Neuron (in vitro differentiated cells): ENCODE data around the gene GET3.
A peak's percentile ranks its signal among the peaks of the same experiment; 100 is the strongest.

Source experiments
- H2AFZ ChIP-seq: one replicate; pipeline ENCODE4 v1.6.1; 2013; ENCODE audit warnings: low read depth, mild to moderate bottlenecking, inconsistent platforms, low read length, moderate library complexity
- H3K27me3 ChIP-seq: one replicate; pipeline ENCODE4 v1.6.1; 2013; ENCODE audit warnings: low read length; ENCODE audit not compliant: insufficient read depth
- H3K36me3 ChIP-seq: one replicate; pipeline ENCODE4 v1.6.1; 2013; ENCODE audit warnings: low read length; ENCODE audit not compliant: insufficient read depth
- H3K4me1 ChIP-seq: one replicate; pipeline ENCODE4 v1.6.1; 2013; ENCODE audit warnings: low read length; ENCODE audit not compliant: insufficient read depth
- H3K4me3 ChIP-seq: 2 replicates; pipeline ENCODE4 v1.5.1; 2013; ENCODE audit warnings: mild to moderate bottlenecking, low read length, moderate library complexity
- H3K9me3 ChIP-seq: one replicate; pipeline ENCODE4 v1.6.1; 2013; ENCODE audit warnings: low read length

GET3 gene

GRCh38 chr19:12789098-12789903 is 52.0 kb downstream of the GET3 start:
- H3K27me3 ChIP-seq = no peaks in the 10 kb centered on the region
- no peak overlapping the region for H2AFZ ChIP-seq
- H3K9me3 ChIP-seq = no peaks in the 10 kb centered on the region
- peak overlapping the region; percentile 29 for H3K4me3 ChIP-seq
- no peaks in the 10 kb centered on the region for H3K36me3 ChIP-seq
- peaks cover 54% of the 10 kb centered on the region for H3K4me1 ChIP-seq

GRCh38 chr19:12789904-12790619 is 52.8 kb downstream of the GET3 start:
- Histone ChIP-seq H2AFZ (peak overlapping the region; percentile 44), H3K4me1 (peaks cover 50% of the 10 kb centered on the region), H3K27me3 (no peaks in the 10 kb centered on the region), H3K4me3 (peak overlapping the region; percentile 44), H3K9me3 (no peaks in the 10 kb centered on the region), H3K36me3 (no peaks in the 10 kb centered on the region)

- H3K4me3 ChIP-seq = peak overlapping the region; percentile 44
- no peak overlapping the region for H2AFZ ChIP-seq
Measured at GRCh38 chr19:12790628-12791344, 53.5 kb downstream of the GET3 start.

DNA sequence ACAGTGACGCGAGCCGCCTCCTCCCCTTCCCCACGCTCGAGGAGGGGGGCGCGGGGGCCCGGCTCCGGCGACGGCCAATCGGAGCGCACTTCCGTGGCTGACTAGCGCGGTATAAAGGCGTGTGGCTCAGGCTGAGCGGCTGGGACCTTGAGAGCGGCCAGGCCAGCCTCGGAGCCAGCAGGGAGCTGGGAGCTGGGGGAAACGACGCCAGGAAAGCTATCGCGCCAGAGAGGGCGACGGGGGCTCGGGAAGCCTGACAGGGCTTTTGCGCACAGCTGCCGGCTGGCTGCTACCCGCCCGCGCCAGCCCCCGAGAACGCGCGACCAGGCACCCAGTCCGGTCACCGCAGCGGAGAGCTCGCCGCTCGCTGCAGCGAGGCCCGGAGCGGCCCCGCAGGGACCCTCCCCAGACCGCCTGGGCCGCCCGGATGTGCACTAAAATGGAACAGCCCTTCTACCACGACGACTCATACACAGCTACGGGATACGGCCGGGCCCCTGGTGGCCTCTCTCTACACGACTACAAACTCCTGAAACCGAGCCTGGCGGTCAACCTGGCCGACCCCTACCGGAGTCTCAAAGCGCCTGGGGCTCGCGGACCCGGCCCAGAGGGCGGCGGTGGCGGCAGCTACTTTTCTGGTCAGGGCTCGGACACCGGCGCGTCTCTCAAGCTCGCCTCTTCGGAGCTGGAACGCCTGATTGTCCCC is 54.2 kb downstream of the GET3 start, which contains the start of gene JUNB:
JUNB (plus strand) TSS at position 142 of the 706 bp plus-strand sequence; CDS start at position 428, 286 bp downstream.
- Histone ChIP-seq H3K4me3 (peak within 1 kb of the TSS; percentile 47), H3K36me3 (no peaks in the 10 kb centered on the region), H3K9me3 (no peaks in the 10 kb centered on the region), H2AFZ (peak within 1 kb of the TSS; percentile 44), H3K4me1 (peaks cover 42% of the 10 kb centered on the region), H3K27me3 (no peaks in the 10 kb centered on the region)

More at GRCh38 chr19:12790628-12791344, 53.5 kb downstream of the GET3 start:
- Histone ChIP-seq H3K9me3 (no peaks in the 10 kb centered on the region), H3K36me3 (no peaks in the 10 kb centered on the region), H3K4me1 (peaks cover 43% of the 10 kb centered on the region), H3K27me3 (no peaks in the 10 kb centered on the region)

DNA sequence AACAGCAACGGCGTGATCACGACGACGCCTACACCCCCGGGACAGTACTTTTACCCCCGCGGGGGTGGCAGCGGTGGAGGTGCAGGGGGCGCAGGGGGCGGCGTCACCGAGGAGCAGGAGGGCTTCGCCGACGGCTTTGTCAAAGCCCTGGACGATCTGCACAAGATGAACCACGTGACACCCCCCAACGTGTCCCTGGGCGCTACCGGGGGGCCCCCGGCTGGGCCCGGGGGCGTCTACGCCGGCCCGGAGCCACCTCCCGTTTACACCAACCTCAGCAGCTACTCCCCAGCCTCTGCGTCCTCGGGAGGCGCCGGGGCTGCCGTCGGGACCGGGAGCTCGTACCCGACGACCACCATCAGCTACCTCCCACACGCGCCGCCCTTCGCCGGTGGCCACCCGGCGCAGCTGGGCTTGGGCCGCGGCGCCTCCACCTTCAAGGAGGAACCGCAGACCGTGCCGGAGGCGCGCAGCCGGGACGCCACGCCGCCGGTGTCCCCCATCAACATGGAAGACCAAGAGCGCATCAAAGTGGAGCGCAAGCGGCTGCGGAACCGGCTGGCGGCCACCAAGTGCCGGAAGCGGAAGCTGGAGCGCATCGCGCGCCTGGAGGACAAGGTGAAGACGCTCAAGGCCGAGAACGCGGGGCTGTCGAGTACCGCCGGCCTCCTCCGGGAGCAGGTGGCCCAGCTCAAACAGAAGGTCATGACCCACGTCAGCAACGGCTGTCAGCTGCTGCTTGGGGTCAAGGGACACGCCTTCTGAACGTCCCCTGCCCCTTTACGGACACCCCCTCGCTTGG is 55.0 kb downstream of the GET3 start:
- peak overlapping the region; percentile 47 for H3K4me3 ChIP-seq
- peak overlapping the region; percentile 5 for H2AFZ ChIP-seq
- no peaks in the 10 kb centered on the region for H3K36me3 ChIP-seq
- no peaks in the 10 kb centered on the region for H3K9me3 ChIP-seq
- H3K27me3 ChIP-seq = no peaks in the 10 kb centered on the region
- peaks cover 42% of the 10 kb centered on the region for H3K4me1 ChIP-seq

GRCh38 chr19:12792853-12793289 is 55.6 kb downstream of the GET3 start:
- Histone ChIP-seq H3K4me1 (peaks cover 42% of the 10 kb centered on the region), H3K27me3 (no peaks in the 10 kb centered on the region), H2AFZ (no peak overlapping the region), H3K36me3 (no peaks in the 10 kb centered on the region), H3K4me3 (peak overlapping the region; percentile 47), H3K9me3 (no peaks in the 10 kb centered on the region)

DNA sequence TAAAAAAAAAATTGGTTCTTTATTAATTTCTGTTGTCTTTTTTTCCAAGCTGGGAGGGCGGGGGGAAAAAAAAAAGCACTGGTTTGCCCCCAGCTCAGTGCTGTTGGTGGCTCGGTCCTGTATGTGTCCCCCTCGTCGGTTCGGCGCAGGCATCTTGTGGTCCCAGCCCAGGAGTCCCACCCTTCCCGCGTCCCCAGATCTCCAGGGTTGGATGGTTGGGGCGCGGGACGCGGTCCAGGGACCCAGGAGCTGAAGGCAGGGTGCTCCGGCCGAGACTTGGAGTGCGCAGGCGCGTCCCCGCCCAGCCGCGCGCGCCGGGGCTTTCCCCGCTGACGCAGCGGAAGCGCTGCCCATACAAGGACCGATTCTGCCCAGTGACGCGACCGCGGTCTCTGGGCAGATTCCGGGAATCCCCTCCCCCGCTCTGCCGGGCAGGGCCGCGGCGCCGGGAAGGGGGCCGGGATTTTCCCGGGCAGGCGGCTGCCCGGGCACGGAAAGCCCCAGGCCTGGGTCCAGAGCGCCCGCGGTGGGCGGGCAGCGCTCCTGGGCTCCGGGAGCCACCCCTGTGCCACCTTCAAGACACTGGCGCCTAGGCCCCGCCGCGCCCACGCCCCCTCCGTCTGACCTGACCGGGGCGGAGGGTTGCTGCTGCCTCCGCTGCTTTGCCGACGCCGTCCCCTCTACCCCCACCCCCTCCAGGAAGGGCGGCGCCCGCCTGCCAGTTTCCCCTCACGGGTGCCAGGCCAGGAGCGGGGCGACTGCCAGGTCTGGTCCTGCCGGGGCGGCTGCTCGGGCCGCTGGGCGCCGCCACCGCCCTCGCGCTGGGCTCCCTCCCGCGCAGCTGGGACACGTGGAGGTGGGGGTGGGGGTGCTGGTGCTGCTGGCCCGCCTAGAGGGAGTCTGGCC is 56.2 kb downstream of the GET3 start:
- H3K9me3 ChIP-seq = no peaks in the 10 kb centered on the region
- no peaks in the 10 kb centered on the region for H3K27me3 ChIP-seq
- H3K4me3 ChIP-seq = peak overlapping the region; percentile 47
- H2AFZ ChIP-seq = no peak overlapping the region
- peaks cover 38% of the 10 kb centered on the region for H3K4me1 ChIP-seq
- H3K36me3 ChIP-seq = peaks cover under 1% of the 10 kb centered on the region

- no peaks in the 10 kb centered on the region for H3K9me3 ChIP-seq
Measured at GRCh38 chr19:12794196-12794941, 57.1 kb downstream of the GET3 start.

GRCh38 chr19:12794971-12795381 is 57.7 kb downstream of the GET3 start:
- no peaks in the 10 kb centered on the region for H3K27me3 ChIP-seq
- H3K36me3 ChIP-seq = peaks cover 11% of the 10 kb centered on the region
- no peaks in the 10 kb centered on the region for H3K9me3 ChIP-seq
- H3K4me1 ChIP-seq = peaks cover 30% of the 10 kb centered on the region
- no peak overlapping the region for H2AFZ ChIP-seq
- H3K4me3 ChIP-seq = no peak overlapping the region

More at GRCh38 chr19:12794196-12794941, 57.1 kb downstream of the GET3 start:
- Histone ChIP-seq H3K4me1 (peaks cover 29% of the 10 kb centered on the region), H3K36me3 (peaks cover 5% of the 10 kb centered on the region), H3K27me3 (no peaks in the 10 kb centered on the region), H2AFZ (no peak overlapping the region), H3K4me3 (peak overlapping the region; percentile 47)

DNA sequence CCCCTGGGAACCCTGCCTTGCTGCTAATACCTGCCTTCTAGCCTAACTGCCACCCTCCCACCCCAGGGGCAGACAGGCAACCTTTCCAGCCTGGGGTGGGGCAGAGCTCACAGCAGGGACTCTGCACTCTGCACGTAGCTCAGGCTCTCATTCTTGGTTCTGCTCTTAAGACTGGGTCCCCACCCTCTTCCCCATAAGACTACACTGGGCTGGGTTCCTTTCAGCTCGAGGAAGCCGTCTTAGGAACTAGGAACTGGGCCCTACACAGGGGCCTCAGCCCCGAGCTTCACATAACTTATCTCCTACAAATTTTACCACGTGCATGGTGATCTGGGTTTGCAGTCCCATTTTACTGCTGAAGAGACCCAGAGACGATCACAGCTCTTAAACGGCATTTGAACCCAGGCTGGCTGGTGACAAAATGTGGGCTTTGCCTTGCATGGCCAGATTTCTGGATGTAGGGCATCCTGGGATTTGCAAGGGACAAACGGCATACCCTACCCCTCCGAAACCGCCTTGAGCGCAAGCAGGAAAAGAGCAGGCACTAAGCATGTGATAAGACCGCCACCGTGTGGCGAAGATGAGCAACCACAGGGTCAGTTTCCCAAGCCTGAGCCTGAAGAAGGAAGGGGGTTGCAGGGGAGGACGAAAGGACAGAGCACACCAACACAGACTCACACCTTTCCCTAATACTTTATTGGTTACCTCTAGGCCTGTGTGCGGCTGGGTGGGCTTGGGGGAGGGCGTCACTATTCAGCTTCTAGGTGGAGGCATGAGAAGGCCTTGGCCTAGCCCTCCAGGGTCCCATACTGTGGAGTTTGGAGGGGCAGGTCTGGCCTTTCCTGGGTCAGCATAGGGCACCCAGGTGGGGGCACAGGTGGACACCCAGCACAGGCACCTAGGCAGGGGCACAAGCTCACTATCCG is 59.1 kb downstream of the GET3 start:
- H3K27me3 ChIP-seq = no peaks in the 10 kb centered on the region
- H2AFZ ChIP-seq = no peak overlapping the region
- no peaks in the 10 kb centered on the region for H3K9me3 ChIP-seq
- peaks cover 31% of the 10 kb centered on the region for H3K4me1 ChIP-seq
- H3K4me3 ChIP-seq = no peak overlapping the region
- H3K36me3 ChIP-seq = peaks cover 19% of the 10 kb centered on the region
